CD8-positive, alpha-beta memory T cell (primary cell): ENCODE results near the gene RNASE11. TPM values are rescaled to one million over a fixed set of nuclear protein-coding genes. Genes with fewer than 3 reads are reported as not detected.
A peak's percentile ranks its signal among the peaks of the same experiment; 100 is the strongest.

ENCODE experiments used
- CTCF ChIA-PET: fragments of 350-600 bp; sonication (Branson Sonifier 250); formaldehyde crosslinking; loops from one replicate; lab custom pipeline; 2021; ENCODE audit warnings: antibody characterized with exemption; lab: Charles Lee
- POLR2A ChIA-PET: fragments of 350-600 bp; sonication (Branson Sonifier 250); formaldehyde crosslinking; loops from one replicate; lab custom pipeline; 2021; ENCODE audit warnings: antibody characterized with exemption; lab: Charles Lee
- DNase-seq, 5 donors: peaks; one replicate each; pipeline versions ENCODE4 v3.0.0 to v3.0.0-alpha.2; 2020 to 2022; ENCODE audit warnings: mixed read lengths in 1 of 5
- H3K27ac ChIP-seq: one replicate; pipeline ENCODE4 v1.7.0; 2013; ENCODE audit warnings: low read depth, mild to moderate bottlenecking, low read length, moderate library complexity
- H3K27me3 ChIP-seq: 2 replicates; pipeline ENCODE4 v1.7.0; 2013; ENCODE audit warnings: low read length, mild to moderate bottlenecking; ENCODE audit not compliant: insufficient read depth, poor library complexity, severe bottlenecking
- H3K36me3 ChIP-seq: 2 replicates; pipeline ENCODE4 v1.7.0; 2013; ENCODE audit warnings: mild to moderate bottlenecking, low read length, moderate library complexity; ENCODE audit not compliant: insufficient read depth
- H3K4me1 ChIP-seq: 2 replicates; pipeline ENCODE4 v1.7.0; 2013; ENCODE audit warnings: mild to moderate bottlenecking, low read length, moderate library complexity; ENCODE audit not compliant: insufficient read depth
- H3K4me3 ChIP-seq: 2 replicates; pipeline ENCODE4 v1.7.0; 2013; ENCODE audit warnings: mild to moderate bottlenecking, low read length
- H3K9me3 ChIP-seq: 2 replicates; pipeline ENCODE4 v1.7.0; 2013; ENCODE audit warnings: mild to moderate bottlenecking, low read length
- H3K27ac Mint-ChIP-seq, 8 donors: one replicate each; pipeline ENCODE4 v1.8.0; 2020 to 2021; ENCODE audit warnings: mixed read lengths in 8 of 8, mild to moderate bottlenecking in 6 of 8, inconsistent platforms in 3 of 8, moderate library complexity in 3 of 8
- H3K27me3 Mint-ChIP-seq, 2 donors: one replicate each; pipeline ENCODE4 v1.8.0; 2020 to 2021; ENCODE audit warnings: mixed read lengths in 2 of 2, mild to moderate bottlenecking in 1 of 2, moderate library complexity in 1 of 2
- H3K36me3 Mint-ChIP-seq, 3 donors: one replicate each; pipeline ENCODE4 v1.8.0; 2020 to 2021; ENCODE audit warnings: mixed read lengths in 3 of 3, inconsistent platforms in 1 of 3, mild to moderate bottlenecking in 1 of 3
- H3K4me1 Mint-ChIP-seq, 3 donors: one replicate each; pipeline ENCODE4 v1.8.0; 2020 to 2021; ENCODE audit warnings: mixed read lengths in 3 of 3, inconsistent platforms in 1 of 3, mild to moderate bottlenecking in 1 of 3
- H3K4me3 Mint-ChIP-seq, 7 donors: one replicate each; pipeline ENCODE4 v1.8.0; 2020 to 2021; ENCODE audit warnings: mixed read lengths in 7 of 7, mild to moderate bottlenecking in 6 of 7, moderate library complexity in 4 of 7, inconsistent platforms in 2 of 7
- H3K9me3 Mint-ChIP-seq, 5 donors: one replicate each; pipeline ENCODE4 v1.8.0; 2020 to 2022; ENCODE audit warnings: mixed read lengths in 5 of 5, mild to moderate bottlenecking in 3 of 5, moderate library complexity in 2 of 5, inconsistent platforms in 1 of 5
- polyA plus RNA-seq: library from polyadenylated mRNA; unstranded; fragments of 300-500 nt; fragmentation: Illumina TruSeq; gene quantifications from one replicate; pipeline ENCODE4 v1.2.3, GENCODE V29; 2021
- total RNA-seq, 2 experiments: library from RNA; stranded (reverse); gene quantifications; one replicate each; pipeline ENCODE4 v1.2.3, GENCODE V29; 2021

Gene RNASE11
- total and polyA plus RNA-seq, 3 experiments from 2014 or later, result not detected

DNA sequence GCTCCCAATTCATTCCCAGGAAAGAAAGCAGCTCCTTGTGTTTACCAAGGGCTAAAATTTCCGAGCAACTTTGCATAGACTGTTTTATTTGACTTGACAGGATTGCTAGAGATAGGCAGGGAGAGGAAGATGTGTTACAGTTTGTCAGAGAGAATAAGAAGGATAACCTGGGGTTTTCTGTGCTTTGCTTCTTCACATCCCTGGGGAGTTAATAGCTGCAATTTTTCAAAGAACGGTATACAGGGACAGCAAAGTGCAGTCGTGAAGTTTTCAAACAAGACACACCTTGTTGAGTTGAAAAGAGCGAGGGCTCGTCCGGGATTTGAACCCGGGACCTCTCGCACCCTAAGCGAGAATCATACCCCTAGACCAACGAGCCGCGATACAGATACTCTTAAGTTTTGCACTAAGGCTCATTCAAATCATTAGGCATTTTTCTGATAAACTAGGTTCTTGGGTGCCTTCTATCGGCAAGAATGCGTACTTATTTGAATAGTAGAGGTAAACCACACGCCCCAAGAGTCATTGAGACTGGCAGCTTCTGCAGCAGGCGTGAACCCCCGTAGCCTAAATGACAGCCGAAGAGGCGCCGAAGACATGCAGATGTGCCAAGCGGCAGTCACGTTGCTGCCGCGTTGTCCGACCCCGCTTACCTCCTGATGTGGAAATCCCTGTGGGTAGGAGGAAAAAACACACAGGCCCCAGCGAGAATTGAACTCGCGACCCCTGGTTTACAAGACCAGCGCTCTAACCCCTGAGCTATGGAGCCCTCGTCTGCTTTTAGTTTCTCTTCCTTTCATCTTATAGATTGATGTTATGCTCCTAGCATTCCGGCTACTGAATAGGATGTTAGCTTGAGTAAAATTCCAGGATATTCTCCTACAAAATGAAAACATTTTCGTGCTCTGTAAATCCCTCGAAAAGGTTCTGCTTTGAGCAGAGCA is 25.6 kb upstream of the RNASE11 start:
- CTCF ChIA-PET, result interaction anchor here (0.7 to 3.1 kb wide), 19 partner anchors 9 to 286 kb away, joined by 3 to 34 read pairs (median 4); partner anchors contain the start of genes CCNB1IP1, PARP2 and TEP1
- no peak overlapping the region for H3K27ac ChIP-seq
- no peak overlapping the region for H3K4me3 Mint-ChIP-seq
- H3K4me1 ChIP-seq, result peaks cover 34% of the 10 kb centered on the region
- no peaks in the 10 kb centered on the region for H3K36me3 ChIP-seq
- H3K9me3 ChIP-seq, result no peaks in the 10 kb centered on the region
- no peaks in the 10 kb centered on the region for H3K36me3 Mint-ChIP-seq
- no peak overlapping the region for H3K27ac Mint-ChIP-seq
- no peaks in the 10 kb centered on the region for H3K27me3 ChIP-seq
- H3K27me3 Mint-ChIP-seq, result peaks cover 0 to 3% of the 10 kb centered on the region in 2 donors
- H3K9me3 Mint-ChIP-seq, result no peaks in the 10 kb centered on the region
- peak; percentile 66 to 93 (median 92) for DNase-seq
- H3K4me1 Mint-ChIP-seq, result peaks cover 0 to 18% (median 12%) of the 10 kb centered on the region in 3 donors
- POLR2A ChIA-PET, result interaction anchor here (0.7 to 2.3 kb wide), 10 partner anchors 13 to 271 kb away, joined by 3 to 31 read pairs (median 3); partner anchors contain the start of genes APEX1, OSGEP, PARP2 and PIP4P1
- peak overlapping the region; percentile 78 for H3K4me3 ChIP-seq

DNA sequence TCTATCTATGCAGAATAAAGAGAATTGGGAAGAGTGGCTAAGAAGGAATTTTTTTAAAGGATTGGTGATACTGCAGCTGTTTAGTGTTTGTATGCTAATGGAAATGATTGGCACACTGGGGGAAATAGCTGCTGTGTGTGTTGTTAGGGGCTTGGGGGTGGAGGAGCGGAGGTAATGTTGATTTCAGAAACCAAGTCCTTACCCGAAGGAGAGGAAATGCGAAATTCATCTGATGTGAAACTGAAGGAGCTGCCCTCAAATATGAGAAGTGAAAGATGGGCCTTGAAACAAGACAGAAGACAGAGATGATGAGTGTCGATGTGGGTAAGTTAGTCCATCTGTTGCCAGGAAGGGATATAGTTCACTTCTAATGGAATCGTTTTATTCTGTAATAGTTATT is 24.6 kb upstream of the RNASE11 start:
- H3K27ac ChIP-seq, result no peak overlapping the region
- no peaks in the 10 kb centered on the region for H3K9me3 ChIP-seq
- H3K27me3 Mint-ChIP-seq, result peaks cover 0 to 3% of the 10 kb centered on the region in 2 donors
- peaks cover 0 to 10% (median 9%) of the 10 kb centered on the region in 3 donors for H3K4me1 Mint-ChIP-seq
- ChIA-PET POLR2A (interaction anchor here (0.7 to 2.3 kb wide), 4 partner anchors 14 to 270 kb away, joined by 3 to 31 read pairs (median 10); partner anchors contain the start of genes PARP2 and RNASE4), CTCF (interaction anchor here (0.9 to 3.1 kb wide), 11 partner anchors 10 to 285 kb away, joined by 3 to 34 read pairs (median 13); partner anchors contain the start of genes CCNB1IP1, PARP2 and TEP1)
- no peak overlapping the region for H3K27ac Mint-ChIP-seq
- no peaks in the 10 kb centered on the region for H3K36me3 ChIP-seq
- H3K4me3 ChIP-seq, result no peak overlapping the region
- no peaks in the 10 kb centered on the region for H3K36me3 Mint-ChIP-seq
- no peaks in the 10 kb centered on the region for H3K9me3 Mint-ChIP-seq
- H3K4me3 Mint-ChIP-seq, result no peak overlapping the region
- no peaks in the 10 kb centered on the region for H3K27me3 ChIP-seq
- peaks cover 34% of the 10 kb centered on the region for H3K4me1 ChIP-seq
- DNase-seq, result peak in 1 of 5 donors; percentile 42

DNA sequence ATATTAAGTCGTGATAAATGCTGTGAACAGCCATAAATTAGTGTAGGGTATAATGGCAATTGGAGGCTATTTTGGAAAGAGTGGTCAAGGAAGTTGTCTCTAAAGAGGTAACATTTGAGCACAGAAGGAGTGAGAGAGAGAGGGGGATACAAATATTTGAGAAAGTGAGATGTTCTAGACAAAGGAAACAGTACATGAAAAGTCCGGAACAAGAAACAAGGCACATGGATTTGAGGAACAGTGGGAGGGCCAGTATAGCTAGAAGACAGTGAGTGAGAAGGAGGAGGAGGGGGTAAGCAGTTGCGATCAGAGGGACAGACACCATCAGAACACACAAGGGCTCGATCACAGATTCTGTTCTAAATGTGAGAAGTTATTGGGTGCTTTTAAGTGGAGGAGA is 23.5 kb upstream of the RNASE11 start:
- ChIA-PET POLR2A (no interaction called here), CTCF (interaction anchor here (1.5 to 7.2 kb wide), 4 partner anchors 80 to 282 kb away, joined by 4 to 144 read pairs (median 18); partner anchors contain the start of genes CCNB1IP1, PARP2 and PNP)
- H3K4me1 ChIP-seq, result peaks cover 34% of the 10 kb centered on the region
- peaks cover 0 to 9% (median 6%) of the 10 kb centered on the region in 3 donors for H3K4me1 Mint-ChIP-seq
- no peak for DNase-seq
- no peak overlapping the region for H3K4me3 Mint-ChIP-seq
- H3K9me3 ChIP-seq, result no peaks in the 10 kb centered on the region
- no peaks in the 10 kb centered on the region for H3K9me3 Mint-ChIP-seq
- no peaks in the 10 kb centered on the region for H3K27me3 ChIP-seq
- H3K36me3 ChIP-seq, result no peaks in the 10 kb centered on the region
- peaks cover 0 to 1% of the 10 kb centered on the region in 2 donors for H3K27me3 Mint-ChIP-seq
- H3K27ac ChIP-seq, result no peak overlapping the region
- no peak overlapping the region for H3K4me3 ChIP-seq
- H3K36me3 Mint-ChIP-seq, result no peaks in the 10 kb centered on the region
- no peak overlapping the region for H3K27ac Mint-ChIP-seq

DNA sequence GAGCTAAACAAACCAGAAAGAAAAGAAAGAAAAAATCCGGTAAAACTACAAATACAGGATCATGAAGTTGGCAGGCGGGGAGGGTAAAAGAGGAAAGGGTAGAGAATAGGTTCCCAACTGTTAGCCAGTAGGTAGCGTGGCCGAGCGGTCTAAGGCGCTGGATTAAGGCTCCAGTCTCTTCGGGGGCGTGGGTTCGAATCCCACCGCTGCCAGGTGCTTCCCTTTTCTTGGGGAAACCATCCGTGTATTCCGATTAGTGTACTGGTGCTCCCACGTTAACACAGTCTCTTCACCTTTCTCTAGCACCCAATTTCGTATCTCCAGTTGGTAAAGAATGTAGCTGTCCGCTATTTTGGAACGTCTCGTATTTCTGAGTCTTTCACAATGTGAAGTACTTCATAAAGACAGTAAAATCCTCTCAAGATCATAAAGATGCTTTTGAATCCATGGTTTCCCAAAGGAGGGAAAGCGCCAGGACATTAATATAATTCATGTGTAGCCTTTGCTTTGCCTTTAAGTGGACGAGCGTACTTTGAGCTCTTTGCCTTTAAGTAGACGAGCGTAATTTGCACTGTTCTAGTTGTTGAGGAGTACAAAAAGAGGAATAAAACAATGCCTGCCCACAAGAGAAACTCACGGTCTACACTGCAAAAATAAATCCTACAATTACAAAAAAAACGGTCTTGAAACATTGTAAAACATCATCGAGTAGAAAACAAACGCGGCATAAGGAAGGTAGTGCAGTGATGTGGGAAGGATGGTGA is 22.4 kb upstream of the RNASE11 start:
- Mint-ChIP-seq H3K27ac (no peak overlapping the region), H3K9me3 (no peaks in the 10 kb centered on the region), H3K4me1 (peaks cover 0 to 9% (median 6%) of the 10 kb centered on the region in 3 donors), H3K27me3 (no peaks in the 10 kb centered on the region), H3K36me3 (no peaks in the 10 kb centered on the region), H3K4me3 (no peak overlapping the region)
- H3K9me3 ChIP-seq, result no peaks in the 10 kb centered on the region
- no peaks in the 10 kb centered on the region for H3K36me3 ChIP-seq
- peak overlapping the region; percentile 45 for H3K27ac ChIP-seq
- peak overlapping the region; percentile 90 for H3K4me3 ChIP-seq
- H3K27me3 ChIP-seq, result no peaks in the 10 kb centered on the region
- ChIA-PET POLR2A (interaction anchor here (0.6 to 1.0 kb wide), 5 partner anchors 74 to 269 kb away, joined by 3 to 6 read pairs (median 4); partner anchors contain the start of genes PARP2 and RNASE4), CTCF (interaction anchor here (0.8 to 7.2 kb wide), 27 partner anchors 10 to 304 kb away, joined by 3 to 144 read pairs (median 4); partner anchors contain the start of genes APEX1, CCNB1IP1, OSGEP and PARP2)
- peak; percentile 58 to 80 (median 70) for DNase-seq
- H3K4me1 ChIP-seq, result peaks cover 34% of the 10 kb centered on the region

DNA sequence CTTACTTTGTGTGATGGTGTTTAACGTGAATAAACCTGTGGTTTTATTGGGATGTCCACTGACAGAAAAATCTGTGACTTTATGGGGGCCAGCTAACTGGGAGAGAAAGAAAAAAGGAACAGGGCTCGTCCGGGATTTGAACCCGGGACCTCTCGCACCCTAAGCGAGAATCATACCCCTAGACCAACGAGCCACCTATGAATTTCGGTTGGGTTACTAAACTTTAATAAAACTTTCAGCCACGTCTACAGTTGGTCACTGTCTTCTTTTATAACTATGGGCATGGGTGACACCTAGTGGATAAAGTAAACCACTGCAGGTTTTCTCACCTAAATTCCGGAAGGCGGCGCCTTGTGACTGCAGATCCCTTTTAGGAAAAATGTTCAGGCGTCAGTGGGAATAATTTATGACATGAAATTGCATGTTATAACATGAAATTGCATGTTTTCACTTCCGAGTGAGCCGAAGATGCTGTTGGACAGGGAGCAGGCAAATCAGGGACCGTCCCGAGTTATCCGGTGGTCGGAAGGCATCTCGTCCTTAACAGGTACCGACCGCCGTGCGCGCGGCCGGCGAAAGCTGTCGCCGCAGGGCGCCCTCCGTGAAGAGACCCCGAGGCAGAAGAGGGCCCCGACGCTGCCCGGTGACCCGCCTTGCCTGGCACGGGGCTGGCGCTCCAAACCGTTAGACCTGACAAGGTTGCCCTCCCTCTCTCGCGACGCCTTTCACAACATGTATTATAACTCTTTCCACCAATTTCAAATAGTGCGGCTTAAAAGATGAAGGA is 21.6 kb upstream of the RNASE11 start:
- ChIA-PET CTCF (interaction anchor here (0.6 to 7.2 kb wide), 30 partner anchors 11 to 304 kb away, joined by 3 to 144 read pairs (median 4); partner anchors contain the start of genes APEX1, CCNB1IP1, OSGEP and PARP2), POLR2A (interaction anchor here (0.6 to 0.9 kb wide), 3 partner anchors 210 to 268 kb away, joined by 4 to 12 read pairs (median 4); partner anchors contain the start of gene PARP2)
- no peaks in the 10 kb centered on the region for H3K9me3 Mint-ChIP-seq
- peak; percentile 41 to 78 (median 69) for DNase-seq
- H3K27ac Mint-ChIP-seq, result no peak overlapping the region
- H3K4me1 ChIP-seq, result peaks cover 30% of the 10 kb centered on the region
- H3K36me3 ChIP-seq, result no peaks in the 10 kb centered on the region
- H3K4me3 Mint-ChIP-seq, result no peak overlapping the region
- H3K27me3 ChIP-seq, result no peaks in the 10 kb centered on the region
- H3K27me3 Mint-ChIP-seq, result no peaks in the 10 kb centered on the region
- H3K27ac ChIP-seq, result peak overlapping the region; percentile 45
- peaks cover 0 to 4% (median under 1%) of the 10 kb centered on the region in 3 donors for H3K4me1 Mint-ChIP-seq
- no peaks in the 10 kb centered on the region for H3K9me3 ChIP-seq
- H3K36me3 Mint-ChIP-seq, result no peaks in the 10 kb centered on the region
- peak overlapping the region; percentile 90 for H3K4me3 ChIP-seq

DNA sequence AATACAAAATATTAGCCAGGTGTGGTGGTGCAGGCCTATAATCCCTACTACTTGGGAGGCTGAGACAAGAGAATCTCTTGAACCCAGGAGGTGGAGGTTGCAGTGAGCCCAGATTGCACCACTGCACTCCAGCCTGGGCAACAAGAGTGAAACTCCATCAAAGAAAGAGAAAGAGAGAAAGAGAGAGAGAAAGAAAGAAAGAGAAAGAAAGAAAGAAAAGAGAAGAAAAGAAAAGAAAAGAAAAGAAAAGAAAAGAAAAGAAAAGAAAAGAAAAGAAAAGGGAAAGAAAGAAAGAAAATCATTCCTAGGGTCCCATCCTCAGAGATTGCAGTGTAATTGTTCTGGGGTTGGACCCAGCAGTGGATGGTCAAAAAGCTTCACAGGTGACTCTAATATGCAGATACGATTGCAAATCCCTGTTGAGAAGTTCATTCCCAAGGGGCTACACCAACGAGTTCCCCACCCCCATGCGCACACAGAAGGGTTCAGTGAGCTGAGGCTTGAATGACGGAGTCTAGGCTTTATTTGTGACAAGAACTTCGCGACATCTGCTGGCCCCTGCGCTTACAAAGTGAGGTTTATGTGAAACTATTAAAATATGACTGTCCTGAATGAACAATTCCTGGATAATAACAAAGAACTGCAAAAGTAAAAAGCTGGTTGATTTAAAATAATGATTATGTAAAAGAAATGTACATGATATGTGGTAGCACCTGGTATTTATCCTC is 20.7 kb upstream of the RNASE11 start:
- Mint-ChIP-seq H3K27me3 (no peaks in the 10 kb centered on the region), H3K4me1 (peaks cover 0 to 3% (median 0%) of the 10 kb centered on the region in 3 donors), H3K9me3 (no peaks in the 10 kb centered on the region), H3K36me3 (no peaks in the 10 kb centered on the region), H3K27ac (peak overlapping the region in 1 of 8 donors; percentile 41), H3K4me3 (peak overlapping the region in 1 of 7 donors; percentile 25)
- DNase-seq, result no peak
- H3K9me3 ChIP-seq, result no peaks in the 10 kb centered on the region
- CTCF ChIA-PET, result interaction anchor here (1.2 to 7.2 kb wide), 11 partner anchors 15 to 291 kb away, joined by 3 to 144 read pairs (median 5); partner anchors contain the start of genes APEX1, CCNB1IP1, OSGEP and PARP2
- no peak overlapping the region for H3K4me3 ChIP-seq
- H3K27ac ChIP-seq, result no peak overlapping the region
- POLR2A ChIA-PET, result interaction anchor here (0.5 kb wide), 1 partner anchor 285 kb away, joined by 7 read pairs; no protein-coding TSS in a partner anchor
- no peaks in the 10 kb centered on the region for H3K27me3 ChIP-seq
- no peaks in the 10 kb centered on the region for H3K36me3 ChIP-seq
- peaks cover 24% of the 10 kb centered on the region for H3K4me1 ChIP-seq
